ENCODE measurements around the gene CYP46A1.

- TF ChIP-seq CTCF (IDR thresholded peaks at IDR 0.05) (no peak), SIN3A (IDR thresholded peaks at IDR 0.05; ENCODE audit: borderline replicate concordance, insufficient read depth, low read depth, low read length) (no peak), POLR2AphosphoS5 (IDR thresholded peaks at IDR 0.05; ENCODE audit: low read depth, low read length) (no peak), REST (IDR thresholded peaks at IDR 0.05; ENCODE audit: insufficient read depth in 1 of 2, low read depth in 2 of 2, low read length in 1 of 2) (no peak)
These were observed 4.5 kb downstream of the CYP46A1 start for GRCh38 chr14:99688629-99689028.

All from Panc1 (cell line).